ENCODE measurements around the gene SNRPD3. TPM values are rescaled to one million over a fixed set of nuclear protein-coding genes. Genes with fewer than 3 reads are reported as not detected.
"Not testable (repeated sequence)": the region's sequence is repeated elsewhere in the genome, so short reads cannot be mapped to it uniquely, and the experiment has no call there.

Gene SNRPD3
- total RNA-seq, 1 donor = 112 TPM

GRCh38 chr22:24590596-24591173, 34.9 kb downstream of the SNRPD3 start:
- DNase-seq (ENCODE audit: low read depth) = no peak
- H3K4me3 ChIP-seq (ENCODE audit: low read depth, low read length) = no peak overlapping the region
- no peak for TF ChIP-seq CTCF (IDR thresholded peaks at IDR 0.05; ENCODE audit: insufficient read depth, low read length)

GRCh38 chr22:24591286-24591830, 35.6 kb downstream of the SNRPD3 start:
- no peak for DNase-seq (ENCODE audit: low read depth)
- no peak overlapping the region for H3K4me3 ChIP-seq (ENCODE audit: low read depth, low read length)
- no peak for TF ChIP-seq CTCF (IDR thresholded peaks at IDR 0.05; ENCODE audit: insufficient read depth, low read length)

GRCh38 chr22:24592058-24592850, 36.5 kb downstream of the SNRPD3 start:
- peak; percentile 23 for DNase-seq (ENCODE audit: low read depth)
- no peak for TF ChIP-seq CTCF (IDR thresholded peaks at IDR 0.05; ENCODE audit: insufficient read depth, low read length)
- peak overlapping the region; percentile 75 for H3K4me3 ChIP-seq (ENCODE audit: low read depth, low read length)

- TF ChIP-seq CTCF (IDR thresholded peaks at IDR 0.05; ENCODE audit: insufficient read depth, low read length) = no peak
- peak within 1 kb of the TSS; percentile 75 for H3K4me3 ChIP-seq (ENCODE audit: low read depth, low read length)
Observed at GRCh38 chr22:24592851-24593558, 37.2 kb downstream of the SNRPD3 start, which contains the start of gene LRRC75B. LRRC75B (minus strand) TSS chr22:24593073; CDS start chr22:24593039, 34 bp downstream.

GRCh38 chr22:24593559-24593835, 37.7 kb downstream of the SNRPD3 start:
- H3K4me3 ChIP-seq (ENCODE audit: low read depth, low read length) = peak overlapping the region; percentile 75
- not testable (repeated sequence) for DNase-seq (ENCODE audit: low read depth)

More at GRCh38 chr22:24592851-24593558, 37.2 kb downstream of the SNRPD3 start, which contains the start of gene LRRC75B:
- peak; percentile 86 for DNase-seq (ENCODE audit: low read depth)

- DNase-seq (ENCODE audit: low read depth) = no peak
- no peak for TF ChIP-seq CTCF (IDR thresholded peaks at IDR 0.05; ENCODE audit: insufficient read depth, low read length)
- H3K4me3 ChIP-seq (ENCODE audit: low read depth, low read length) = no peak overlapping the region
Observed at GRCh38 chr22:24593836-24594568, 38.2 kb downstream of the SNRPD3 start.

Data from fibroblast of the aortic adventitia (primary cell).